ENCODE data around the gene LILRB1.

DNA sequence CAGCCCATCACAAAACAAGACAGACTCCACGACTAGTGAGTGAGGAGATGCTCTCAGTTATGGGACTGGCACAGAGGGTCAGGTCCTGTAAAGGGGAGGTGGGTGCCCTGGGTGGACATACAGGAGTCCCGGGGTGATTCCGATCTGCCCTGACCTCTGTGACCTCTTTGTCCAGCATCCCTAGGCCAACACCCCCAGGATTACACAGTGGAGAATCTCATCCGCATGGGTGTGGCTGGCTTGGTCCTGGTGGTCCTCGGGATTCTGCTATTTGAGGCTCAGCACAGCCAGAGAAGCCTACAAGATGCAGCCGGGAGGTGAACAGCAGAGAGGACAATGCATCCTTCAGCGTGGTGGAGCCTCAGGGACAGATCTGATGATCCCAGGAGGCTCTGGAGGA is 43.3 kb upstream of the LILRB1 start:
- TF ChIP-seq, protein P1, sequence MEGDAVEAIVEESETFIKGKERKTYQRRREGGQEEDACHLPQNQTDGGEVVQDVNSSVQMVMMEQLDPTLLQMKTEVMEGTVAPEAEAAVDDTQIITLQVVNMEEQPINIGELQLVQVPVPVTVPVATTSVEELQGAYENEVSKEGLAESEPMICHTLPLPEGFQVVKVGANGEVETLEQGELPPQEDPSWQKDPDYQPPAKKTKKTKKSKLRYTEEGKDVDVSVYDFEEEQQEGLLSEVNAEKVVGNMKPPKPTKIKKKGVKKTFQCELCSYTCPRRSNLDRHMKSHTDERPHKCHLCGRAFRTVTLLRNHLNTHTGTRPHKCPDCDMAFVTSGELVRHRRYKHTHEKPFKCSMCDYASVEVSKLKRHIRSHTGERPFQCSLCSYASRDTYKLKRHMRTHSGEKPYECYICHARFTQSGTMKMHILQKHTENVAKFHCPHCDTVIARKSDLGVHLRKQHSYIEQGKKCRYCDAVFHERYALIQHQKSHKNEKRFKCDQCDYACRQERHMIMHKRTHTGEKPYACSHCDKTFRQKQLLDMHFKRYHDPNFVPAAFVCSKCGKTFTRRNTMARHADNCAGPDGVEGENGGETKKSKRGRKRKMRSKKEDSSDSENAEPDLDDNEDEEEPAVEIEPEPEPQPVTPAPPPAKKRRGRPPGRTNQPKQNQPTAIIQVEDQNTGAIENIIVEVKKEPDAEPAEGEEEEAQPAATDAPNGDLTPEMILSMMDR (IDR thresholded peaks at IDR 0.05) = no peak
- no peak for TF ChIP-seq POLR2A (IDR thresholded peaks at IDR 0.05)
